ENCODE results near the gene PCNA. TPM values are rescaled to one million over a fixed set of nuclear protein-coding genes. Genes with fewer than 3 reads are reported as not detected.
A peak's percentile ranks its signal among the peaks of the same experiment; 100 is the strongest.

PCNA gene
- total RNA-seq, 1 donor from 2014 or later = 180 TPM

- Mint-ChIP-seq H3K27me3 (no peaks in the 10 kb centered on the region), H3K4me3 (no peak overlapping the region), H3K36me3 (peaks cover 5% of the 10 kb centered on the region), H3K27ac (no peak overlapping the region), H3K4me1 (ENCODE audit: unreplicated experiment) (peaks cover 8% of the 10 kb centered on the region), H3K9me3 (no peaks in the 10 kb centered on the region)
- DNase-seq (ENCODE audit: extremely low spot score, unreplicated experiment) = no peak
- TF ChIP-seq CTCF (conservative IDR thresholded peaks at IDR 0.05) = no peak
These were observed 41.1 kb upstream of the PCNA start for GRCh38 chr20:5160882-5161281.

GRCh38 chr20:5159928-5160327, 40.2 kb upstream of the PCNA start:
- peaks cover 15% of the 10 kb centered on the region for H3K4me1 Mint-ChIP-seq (ENCODE audit: unreplicated experiment)

GRCh38 chr20:5156675-5157448, 37.1 kb upstream of the PCNA start:
- H3K27me3 Mint-ChIP-seq = no peaks in the 10 kb centered on the region
- peaks cover 5% of the 10 kb centered on the region for H3K36me3 Mint-ChIP-seq
- peaks cover 34% of the 10 kb centered on the region for H3K4me1 Mint-ChIP-seq (ENCODE audit: unreplicated experiment)
- no peak overlapping the region for H3K4me3 Mint-ChIP-seq
- DNase-seq (ENCODE audit: extremely low spot score, unreplicated experiment) = no peak
- no peak for TF ChIP-seq CTCF (conservative IDR thresholded peaks at IDR 0.05)
- no peak overlapping the region for H3K27ac Mint-ChIP-seq
- no peaks in the 10 kb centered on the region for H3K9me3 Mint-ChIP-seq

More at GRCh38 chr20:5159928-5160327, 40.2 kb upstream of the PCNA start:
- TF ChIP-seq CTCF (conservative IDR thresholded peaks at IDR 0.05) = no peak
- no peaks in the 10 kb centered on the region for H3K27me3 Mint-ChIP-seq
- no peaks in the 10 kb centered on the region for H3K9me3 Mint-ChIP-seq
- no peak overlapping the region for H3K4me3 Mint-ChIP-seq
- H3K27ac Mint-ChIP-seq = no peak overlapping the region
- peaks cover 5% of the 10 kb centered on the region for H3K36me3 Mint-ChIP-seq
- DNase-seq (ENCODE audit: extremely low spot score, unreplicated experiment) = no peak

- peaks cover 5% of the 10 kb centered on the region for H3K36me3 Mint-ChIP-seq
- no peaks in the 10 kb centered on the region for H3K27me3 Mint-ChIP-seq
- no peak for TF ChIP-seq CTCF (conservative IDR thresholded peaks at IDR 0.05)
- H3K9me3 Mint-ChIP-seq = no peaks in the 10 kb centered on the region
- no peak for DNase-seq (ENCODE audit: extremely low spot score, unreplicated experiment)
- H3K4me1 Mint-ChIP-seq (ENCODE audit: unreplicated experiment) = peaks cover 34% of the 10 kb centered on the region
- no peak overlapping the region for H3K27ac Mint-ChIP-seq
- peak overlapping the region; percentile 4 for H3K4me3 Mint-ChIP-seq
These were observed 35.6 kb upstream of the PCNA start for GRCh38 chr20:5155404-5155803.

GRCh38 chr20:5154543-5154925, 34.8 kb upstream of the PCNA start:
- Mint-ChIP-seq H3K9me3 (no peaks in the 10 kb centered on the region), H3K27me3 (no peaks in the 10 kb centered on the region)
- TF ChIP-seq CTCF (conservative IDR thresholded peaks at IDR 0.05) = no peak

More at GRCh38 chr20:5154543-5154925, 34.8 kb upstream of the PCNA start:
- Mint-ChIP-seq H3K4me3 (no peak overlapping the region), H3K36me3 (peaks cover 5% of the 10 kb centered on the region), H3K27ac (peak overlapping the region; percentile 55), H3K4me1 (ENCODE audit: unreplicated experiment) (peaks cover 34% of the 10 kb centered on the region)
- no peak for DNase-seq (ENCODE audit: extremely low spot score, unreplicated experiment)
